Right ventricle myocardium inferior (tissue), 1 donor: Measurements from ENCODE around the gene PPARA. TPM values are rescaled to one million over a fixed set of nuclear protein-coding genes. Genes with fewer than 3 reads are reported as not detected.
"Not testable (repeated sequence)": the region's sequence is repeated elsewhere in the genome, so short reads cannot be mapped to it uniquely, and the experiment has no call there.

Experiments used
- ATAC-seq: fragments of 200-7000 bp; cut with Tn5 transposase; one replicate; pipeline ENCODE4 v1.9.1; 2020; ENCODE audit warnings: mild to moderate bottlenecking, moderate library complexity
- DNase-seq: peaks from one replicate; pipeline ENCODE4 v3.0.0; 2021; ENCODE audit errors: missing footprints
- intact Hi-C: fragments of 100-400 bp; cut with DNase I; formaldehyde crosslinking; loops from one replicate; pipeline ENCODE4 v1.11.0; 2022
- total RNA-seq: library from RNA; stranded (reverse); fragmentation: NEBNext Ultra II Directional; extraction: Animal tissue kit (Norgen Biotek cat#: 25700); gene quantifications from one replicate; pipeline ENCODE4 v1.2.1, GENCODE V29; 2021
- donor health status: DM: no; HTN: yes; CAD: no; lungs with severe emphysema.

PPARA gene
- total RNA-seq, 1 donor from 2014 or later = 70.5 TPM

GRCh38 chr22:46180370-46181137, 30.2 kb downstream of the PPARA start:
- intact Hi-C loops = no loop called here
- DNase-seq = no peak
- ATAC-seq = no peak

GRCh38 chr22:46183733-46184132, 33.4 kb downstream of the PPARA start:
- intact Hi-C loops = no loop called here
- ATAC-seq (no peak), DNase-seq (no peak)

- ATAC-seq (no peak), DNase-seq (no peak)
- intact Hi-C loops = no loop called here
Measured at GRCh38 chr22:46185283-46185682, 35.0 kb downstream of the PPARA start.

GRCh38 chr22:46187862-46188261, 37.5 kb downstream of the PPARA start:
- intact Hi-C loops = no loop called here
- DNase-seq (no peak), ATAC-seq (no peak)

GRCh38 chr22:46192210-46192993, 42.1 kb downstream of the PPARA start:
- intact Hi-C loops = no loop called here
- ATAC-seq (no peak), DNase-seq (no peak)

- intact Hi-C loops = loop anchor here (2.0 kb wide), 1 partner anchor 43 kb away; the partner anchor contains the start of gene PPARA
- ATAC-seq (no peak), DNase-seq (no peak)
Measured at GRCh38 chr22:46193898-46194310, 43.6 kb downstream of the PPARA start.

- intact Hi-C loops = loop anchor here (2.0 to 5.0 kb wide), 2 partner anchors 45 to 47 kb away; partner anchors contain the start of gene PPARA
- ATAC-seq (peak; percentile 5), DNase-seq (no peak)
Measured at GRCh38 chr22:46195487-46196165, 45.3 kb downstream of the PPARA start.

- peak; percentile 90 for DNase-seq
- intact Hi-C loops = loop anchor here (5.0 kb wide), 1 partner anchor 46 kb away; no protein-coding TSS in a partner anchor
- ATAC-seq = peak; percentile 92
Measured at GRCh38 chr22:46196278-46196677, 46.0 kb downstream of the PPARA start.

GRCh38 chr22:46198274-46198673, 47.9 kb downstream of the PPARA start:
- no peak for DNase-seq
- intact Hi-C loops = loop anchor here (5.0 kb wide), 1 partner anchor 44 kb away; no protein-coding TSS in a partner anchor
- peak; percentile 14 for ATAC-seq

- DNase-seq, ATAC-seq: not testable (repeated sequence)
- intact Hi-C loops = loop anchor here (5.0 kb wide), 1 partner anchor 43 kb away; no protein-coding TSS in a partner anchor
Measured at GRCh38 chr22:46198806-46199205, 48.5 kb downstream of the PPARA start.

- DNase-seq (no peak), ATAC-seq (peak; percentile 25)
- intact Hi-C loops = no loop called here
Measured at GRCh38 chr22:46201059-46201757, 50.9 kb downstream of the PPARA start.

- intact Hi-C loops = no loop called here
- ATAC-seq = no peak
- DNase-seq = no peak
Measured at GRCh38 chr22:46202897-46203600, 52.7 kb downstream of the PPARA start.

- intact Hi-C loops = no loop called here
- ATAC-seq = no peak
- DNase-seq = no peak
Measured at GRCh38 chr22:46203601-46203980, 53.3 kb downstream of the PPARA start.

GRCh38 chr22:46209262-46209661, 58.9 kb downstream of the PPARA start:
- intact Hi-C loops = no loop called here
- DNase-seq = no peak
- no peak for ATAC-seq

- intact Hi-C loops = no loop called here
- no peak for DNase-seq
- ATAC-seq = no peak
Measured at GRCh38 chr22:46212195-46212594, 61.9 kb downstream of the PPARA start.

GRCh38 chr22:46213052-46213451, 62.7 kb downstream of the PPARA start:
- no peak for ATAC-seq
- DNase-seq = no peak
- intact Hi-C loops = no loop called here

- intact Hi-C loops = no loop called here
- no peak for ATAC-seq
- no peak for DNase-seq
Measured at GRCh38 chr22:46214149-46214548, 63.8 kb downstream of the PPARA start.

GRCh38 chr22:46214616-46215015, 64.3 kb downstream of the PPARA start:
- no peak for ATAC-seq
- intact Hi-C loops = no loop called here
- DNase-seq = no peak
